ENCODE data around the gene APCDD1L.
A peak's percentile ranks its signal among the peaks of the same experiment; 100 is the strongest.

APCDD1L gene

DNA sequence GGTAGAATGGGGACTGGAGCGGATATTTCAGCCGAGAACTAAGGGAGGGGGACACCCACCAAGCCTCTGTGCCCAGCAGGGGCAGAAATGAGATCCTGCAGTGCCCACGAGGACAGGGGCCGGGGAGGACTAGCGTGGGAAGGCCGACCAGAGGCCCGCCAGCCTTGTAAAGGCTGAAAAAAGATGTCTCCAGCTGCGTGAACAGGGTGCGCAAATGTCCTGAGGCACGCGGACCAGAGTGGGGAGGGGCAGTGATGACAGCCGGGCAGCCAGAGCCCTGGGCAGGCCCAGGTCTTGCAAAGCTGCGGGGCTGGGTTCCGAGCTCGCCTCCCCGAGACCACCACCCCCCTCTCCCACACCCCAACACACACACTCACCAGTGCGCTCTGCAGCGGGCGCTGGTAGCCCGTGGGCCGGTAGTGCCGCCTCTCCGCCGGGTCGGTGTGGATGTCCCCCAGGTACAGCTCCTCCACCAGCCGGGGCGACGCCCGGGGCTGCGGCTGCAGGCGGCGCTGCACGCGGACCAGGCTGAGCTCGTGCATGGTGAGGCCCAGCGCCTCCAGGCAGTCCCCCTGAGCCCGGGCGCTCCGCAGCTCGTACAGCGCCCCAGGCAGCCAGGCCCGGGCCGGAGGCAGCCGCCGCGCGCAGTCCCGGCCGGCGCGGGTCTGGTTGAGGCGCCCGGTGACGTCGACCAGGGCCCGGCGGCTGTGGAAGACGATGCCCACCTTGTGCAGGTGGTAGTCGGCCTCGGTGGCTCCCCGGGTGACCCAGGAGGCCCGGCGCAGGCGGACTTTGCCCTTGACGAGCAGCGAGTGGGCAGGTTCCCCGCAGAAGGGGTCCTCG, 48.2 kb downstream of the APCDD1L start:
- DNase-seq (ENCODE audit: low read depth in 2 of 2), result no peak

DNA sequence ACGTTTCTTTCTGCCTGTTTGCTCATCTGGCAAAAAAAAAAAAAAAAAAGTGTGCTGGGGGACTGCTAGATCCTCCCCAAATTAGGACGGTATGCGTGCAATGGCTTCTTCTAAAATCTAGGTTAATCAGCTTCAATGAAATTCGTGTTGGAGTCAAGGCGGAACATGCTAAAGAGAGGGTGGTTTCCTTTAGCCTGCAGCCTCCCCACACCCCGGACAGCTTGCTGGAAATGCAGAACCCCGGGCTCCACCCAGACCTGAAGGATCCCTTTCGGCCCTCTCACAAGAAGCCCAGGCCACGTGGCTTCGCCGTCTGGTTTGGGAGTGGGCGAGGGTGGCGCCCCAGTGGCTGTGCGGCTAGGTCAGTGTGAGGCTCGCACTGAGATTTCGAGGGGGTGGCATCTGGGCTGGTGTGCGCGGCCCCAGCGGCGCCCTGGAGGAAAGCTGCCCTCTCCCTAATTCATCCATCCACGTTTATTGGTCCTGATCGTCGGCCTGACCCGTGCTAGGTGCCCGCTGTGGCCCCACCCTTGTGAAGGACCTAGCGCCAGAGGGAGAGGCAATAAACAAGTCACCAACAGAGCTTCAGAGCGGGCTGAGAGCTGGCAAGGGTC, 49.0 kb downstream of the APCDD1L start:
- DNase-seq (ENCODE audit: low read depth in 2 of 2), result no peak

DNA sequence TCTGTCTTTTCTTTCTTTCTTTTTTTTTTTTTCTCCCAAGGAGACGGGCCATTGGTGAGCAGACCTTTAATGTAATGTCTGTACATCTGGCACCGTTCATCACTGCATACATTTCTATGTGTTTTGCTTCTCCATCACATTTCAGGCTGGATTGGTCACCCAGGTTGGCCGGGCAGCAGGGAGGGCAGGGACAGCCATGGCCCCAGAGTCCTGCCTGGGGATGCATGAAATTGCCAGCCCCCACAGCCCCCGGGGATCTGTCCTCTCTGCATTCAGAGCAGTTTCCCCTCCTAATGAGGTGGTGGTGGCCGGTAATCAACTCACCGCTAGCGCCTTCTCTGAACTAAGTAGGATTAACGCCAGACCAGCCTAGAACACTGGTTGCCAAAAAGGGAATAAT, 50.4 kb downstream of the APCDD1L start:
- DNase-seq (ENCODE audit: low read depth in 2 of 2), result no peak

DNA sequence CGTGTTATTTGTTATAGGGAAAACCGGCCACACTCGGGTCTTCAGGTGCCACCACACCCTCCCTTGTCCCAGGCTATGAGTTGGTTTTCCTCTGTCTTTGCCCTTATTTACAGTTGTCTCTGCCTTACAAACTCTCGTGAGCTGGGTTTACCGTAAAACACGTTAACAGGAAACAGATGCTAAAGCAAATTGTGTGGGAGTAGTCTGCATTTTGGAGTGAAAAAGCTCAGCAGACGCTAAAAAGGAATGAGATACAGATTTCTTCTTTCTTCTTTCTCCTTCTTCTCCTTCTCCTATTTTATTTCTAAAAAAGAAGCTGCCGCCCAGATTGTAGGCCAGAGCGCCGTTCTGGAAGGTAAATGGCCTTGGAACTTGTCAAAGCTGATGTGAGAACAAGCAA, 51.9 kb downstream of the APCDD1L start:
- DNase-seq (ENCODE audit: low read depth in 2 of 2), result no peak

DNA sequence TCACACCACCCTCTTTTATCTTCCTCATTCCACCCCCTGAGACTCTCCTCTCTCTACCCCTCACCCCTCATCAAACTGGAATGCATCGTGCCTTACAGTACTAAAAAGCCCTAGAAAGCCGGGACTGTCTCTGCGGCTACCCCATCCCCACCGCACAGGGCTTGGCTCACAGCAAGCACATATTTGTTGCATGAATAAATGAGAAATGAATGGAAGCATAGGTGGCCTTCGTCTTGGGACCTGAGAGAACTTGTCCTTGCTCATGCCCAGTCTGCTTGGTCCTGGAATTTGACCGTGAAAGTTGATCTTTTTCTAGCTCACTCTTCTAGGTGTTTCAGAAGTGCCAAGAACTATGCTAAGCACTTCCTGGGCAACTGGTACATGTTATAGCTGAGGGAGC, 53.3 kb downstream of the APCDD1L start:
- no peak for DNase-seq (ENCODE audit: low read depth in 2 of 2)

DNA sequence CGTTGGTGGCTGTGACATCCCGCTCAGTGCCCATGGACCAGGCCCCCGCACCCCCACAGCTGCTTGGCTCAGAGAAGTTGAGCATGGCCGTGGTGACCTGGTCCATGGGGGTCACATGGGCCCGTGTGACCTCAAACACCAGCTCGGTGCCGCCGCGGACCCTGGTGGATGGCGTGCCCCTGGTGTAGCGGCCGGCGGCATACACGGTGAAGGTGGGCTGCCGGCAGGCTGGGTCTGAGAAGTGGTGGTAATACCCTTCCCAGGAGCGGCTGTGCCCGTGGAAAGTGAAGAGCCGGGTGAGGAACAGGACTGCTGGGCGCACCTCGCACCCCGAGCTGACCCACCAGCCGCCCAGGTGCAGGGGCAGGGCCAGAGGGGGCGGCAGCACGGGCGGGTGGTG, 54.1 kb downstream of the APCDD1L start:
- no peak for DNase-seq (ENCODE audit: low read depth in 2 of 2)

DNA sequence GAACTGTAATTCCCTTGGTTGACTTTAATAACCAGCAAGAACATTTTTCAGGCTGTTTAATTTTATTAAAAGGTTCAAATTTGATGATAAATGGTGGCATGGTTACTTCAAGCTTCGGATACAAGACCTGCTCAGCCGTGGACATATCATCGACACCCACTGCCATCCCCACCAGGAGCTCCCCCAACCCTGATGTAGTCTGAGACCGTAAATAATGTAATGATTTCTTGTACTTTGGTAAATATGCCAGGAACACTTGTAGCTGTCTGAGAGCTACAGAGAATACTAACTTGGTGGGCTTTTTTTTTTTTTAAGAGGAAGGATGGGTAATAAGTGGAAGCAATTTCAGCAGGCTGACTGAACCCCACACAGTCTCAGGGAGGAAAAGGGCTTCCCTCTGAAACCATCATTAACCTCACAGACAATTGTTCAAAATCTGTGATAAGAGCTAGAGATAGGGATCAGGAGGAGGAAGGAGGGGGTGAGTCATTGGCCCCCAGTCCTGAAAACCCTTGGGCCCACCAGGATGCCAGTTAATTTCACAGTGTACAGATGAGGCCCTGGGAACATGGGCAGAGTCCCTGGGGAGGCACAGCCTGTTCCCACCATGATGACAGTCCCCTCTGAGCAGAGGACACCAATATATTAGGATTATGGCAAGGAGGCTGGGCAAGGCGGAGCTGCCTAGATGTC, 56.0 kb downstream of the APCDD1L start:
- DNase-seq (ENCODE audit: low read depth in 2 of 2), result no peak

DNA sequence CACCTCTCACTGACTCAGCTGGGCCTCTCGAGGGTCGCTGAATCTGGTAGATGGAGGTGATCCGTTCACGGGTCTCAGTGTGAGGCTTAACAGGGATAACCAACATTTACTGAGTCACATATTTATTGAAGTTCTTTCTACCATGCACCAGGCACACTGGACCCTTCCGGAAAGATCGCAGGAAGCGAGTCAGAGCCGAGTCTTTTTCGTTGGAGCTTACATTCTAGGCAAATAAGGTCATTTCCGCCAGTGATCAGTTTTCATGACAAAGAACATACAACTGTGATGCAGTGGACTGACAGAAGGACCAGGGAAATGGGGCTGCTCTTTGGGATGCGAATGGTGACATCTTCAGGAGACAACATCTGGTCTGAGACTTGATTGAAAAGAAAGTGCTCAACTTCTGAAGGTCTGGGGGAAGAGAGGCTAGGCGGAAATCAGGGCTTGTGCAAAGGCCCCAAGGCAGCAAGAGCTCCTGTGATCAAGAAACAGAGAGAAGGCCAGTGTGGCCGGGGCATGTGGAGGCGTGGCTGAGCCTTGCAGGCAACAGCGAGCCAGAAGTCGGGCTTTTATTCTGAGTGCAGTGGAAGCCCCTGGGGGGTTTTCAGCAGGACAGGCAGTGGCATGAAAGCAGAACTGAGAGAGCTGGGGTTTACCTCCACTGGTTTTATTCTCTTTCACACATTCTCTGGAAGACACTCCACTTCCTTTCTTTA, 56.7 kb downstream of the APCDD1L start:
- no peak for DNase-seq (ENCODE audit: low read depth in 2 of 2)

DNA sequence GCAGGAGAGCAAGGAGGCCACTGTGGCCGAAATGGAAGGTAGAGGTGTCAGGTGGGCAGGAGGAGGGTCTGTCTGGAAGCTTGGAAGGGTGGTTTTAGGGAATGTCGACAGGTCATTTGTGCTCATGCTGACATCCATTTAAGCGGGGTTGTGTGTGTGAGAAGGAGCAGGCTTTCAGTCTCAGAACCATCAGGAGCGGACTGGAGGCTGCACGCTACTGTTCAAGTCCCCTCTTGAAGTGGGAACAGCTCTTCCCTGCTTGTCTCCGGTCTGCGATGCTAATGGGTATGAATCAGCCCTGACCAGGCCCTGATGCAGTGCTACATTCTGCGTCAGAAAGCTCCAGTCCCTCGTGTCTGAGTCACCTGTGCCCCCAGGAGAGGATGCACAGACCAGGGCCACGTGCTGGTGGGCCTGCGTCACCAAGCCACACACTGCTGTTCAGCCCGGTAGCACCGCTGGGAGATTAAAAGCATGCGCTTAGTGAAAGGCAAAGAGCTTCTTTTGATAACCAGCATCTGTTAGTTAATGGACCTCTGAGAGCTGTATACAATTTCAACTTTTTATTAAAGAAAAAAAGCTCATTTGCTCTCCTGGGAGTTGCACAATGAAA, 58.0 kb downstream of the APCDD1L start:
- DNase-seq (ENCODE audit: low read depth in 2 of 2), result peak; percentile 53 to 56

DNA sequence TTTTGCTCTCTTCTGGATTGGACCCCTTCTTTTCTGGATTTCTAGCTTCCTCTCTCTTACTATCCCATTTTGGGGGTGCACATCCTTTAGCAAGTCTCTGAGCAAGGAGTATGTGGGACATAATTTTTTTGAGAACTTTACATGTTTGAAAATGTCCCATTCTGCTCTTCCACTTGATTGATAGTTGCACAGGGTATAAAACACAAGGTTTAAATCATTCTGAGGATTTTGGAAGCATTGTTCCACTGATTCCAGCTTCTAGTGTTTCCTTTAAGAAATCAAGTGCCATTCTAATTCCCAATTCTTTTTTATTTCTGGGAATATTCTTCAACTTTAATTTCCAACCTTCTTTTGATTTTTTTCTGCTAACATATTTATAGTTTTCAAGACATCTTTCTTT, 60.7 kb downstream of the APCDD1L start:
- no peak for DNase-seq (ENCODE audit: low read depth in 2 of 2)

DNA sequence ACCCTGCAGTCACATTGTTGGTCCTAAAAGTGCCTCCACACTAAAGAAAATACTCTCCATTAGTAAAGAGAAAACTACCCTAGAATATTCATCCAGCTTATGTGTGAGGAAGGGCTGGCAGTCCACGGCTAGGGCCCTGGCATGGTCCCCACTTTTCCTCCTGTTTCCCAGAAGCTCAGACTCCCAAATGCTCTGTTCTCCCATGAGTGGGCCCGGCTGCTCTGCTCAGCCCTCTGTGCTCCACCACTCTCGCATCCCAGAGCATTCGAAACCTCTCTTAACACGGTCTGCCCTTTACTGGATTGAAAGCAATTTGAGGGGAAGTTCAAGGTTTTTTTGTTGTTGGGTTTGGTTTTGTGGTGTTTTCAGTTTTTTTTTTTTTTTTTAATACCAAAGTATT, 61.8 kb downstream of the APCDD1L start:
- DNase-seq (ENCODE audit: low read depth in 2 of 2), result no peak

DNA sequence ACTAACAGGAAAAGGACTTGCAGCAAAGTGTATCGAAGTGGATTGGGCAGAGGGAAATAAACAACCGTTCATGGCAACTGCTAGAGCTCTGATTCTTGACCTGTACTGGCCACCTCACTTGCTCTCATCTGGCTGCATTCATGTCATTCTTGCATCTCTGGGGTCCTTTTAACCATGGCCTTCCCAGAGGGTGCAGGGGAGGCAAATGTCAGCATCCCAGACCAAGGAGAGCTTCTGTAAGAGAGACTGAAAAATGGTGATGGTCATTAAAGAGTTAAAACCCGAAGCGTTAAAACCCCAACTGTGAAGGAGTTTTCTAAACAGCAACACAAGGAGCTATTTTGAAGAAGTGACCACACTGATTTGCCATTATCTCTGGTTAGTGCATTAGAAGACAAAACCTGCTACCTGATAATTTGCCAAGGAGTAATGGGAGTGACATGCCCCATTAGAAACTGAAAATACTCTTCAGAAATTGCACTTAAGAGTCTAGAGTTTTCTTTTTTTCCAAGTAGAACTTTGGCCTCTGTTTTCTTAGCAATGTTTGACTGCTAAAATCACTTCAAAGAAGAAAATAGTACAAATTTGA, 62.4 kb downstream of the APCDD1L start:
- no peak for DNase-seq (ENCODE audit: low read depth in 2 of 2)

DNA sequence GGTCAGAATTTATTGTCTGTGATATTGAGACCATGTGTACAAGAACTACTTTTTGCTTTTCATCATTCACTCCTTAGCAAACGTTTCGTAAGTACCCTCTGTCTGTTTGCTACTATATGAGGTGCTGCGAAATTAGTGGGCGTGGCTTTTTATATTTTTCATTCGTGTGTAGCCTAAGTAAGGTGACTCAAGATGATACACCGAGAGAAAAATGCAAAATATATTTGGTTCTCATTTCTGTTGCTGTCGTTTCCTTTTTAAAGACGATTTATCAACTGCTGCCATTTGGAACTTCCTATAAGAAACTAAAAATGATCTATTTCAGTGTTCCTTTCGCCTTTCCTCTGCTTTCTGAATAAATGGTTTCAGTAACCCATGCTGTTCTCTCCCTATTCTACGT, 64.9 kb downstream of the APCDD1L start:
- no peak for DNase-seq (ENCODE audit: low read depth in 2 of 2)

DNA sequence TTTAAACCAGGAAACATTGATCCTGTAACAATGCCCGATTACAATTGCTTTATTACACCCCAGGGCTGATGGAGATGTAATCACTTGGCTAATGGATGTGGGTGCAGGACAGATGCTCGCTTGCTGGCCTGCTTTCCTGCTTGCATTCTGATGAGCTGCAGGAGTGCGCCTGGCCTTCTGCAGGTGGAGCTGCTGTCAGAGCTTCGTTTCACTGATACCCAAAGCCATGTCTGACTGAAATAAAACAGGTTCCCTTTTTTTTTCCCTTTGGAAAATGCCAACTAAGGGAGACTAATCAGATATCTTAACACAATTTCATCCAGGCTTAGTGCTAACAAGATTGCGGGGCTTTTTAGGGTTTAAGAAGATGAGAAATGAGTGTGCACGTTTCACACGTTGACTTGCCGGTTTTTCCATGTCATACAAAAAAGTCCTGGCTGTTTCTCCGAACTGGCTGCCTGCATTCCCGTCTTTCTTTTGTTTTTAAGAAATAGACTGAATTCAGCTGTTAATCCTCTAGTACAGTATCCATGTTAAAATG, 65.4 kb downstream of the APCDD1L start:
- no peak for DNase-seq (ENCODE audit: low read depth in 2 of 2)

DNA sequence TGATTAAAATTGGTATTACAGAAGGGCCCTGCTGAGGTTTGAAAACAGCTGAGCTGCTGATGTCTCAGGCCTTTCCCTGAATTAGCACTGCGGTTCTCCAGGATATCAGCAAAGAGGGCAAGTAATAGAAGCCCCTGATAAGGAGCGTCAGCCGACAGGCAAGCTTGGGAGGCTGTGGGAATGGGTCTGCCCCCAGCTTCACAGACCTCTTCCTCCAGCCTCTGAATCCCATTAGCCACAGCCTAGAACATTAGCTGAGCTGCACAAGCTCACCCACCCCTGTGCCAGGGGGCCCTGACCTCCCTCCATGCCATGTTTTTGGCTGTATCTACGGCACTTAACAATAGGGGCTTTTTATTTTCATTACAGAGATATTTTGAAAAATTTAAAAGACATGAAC, 66.2 kb downstream of the APCDD1L start:
- no peak for DNase-seq (ENCODE audit: low read depth in 2 of 2)

DNA sequence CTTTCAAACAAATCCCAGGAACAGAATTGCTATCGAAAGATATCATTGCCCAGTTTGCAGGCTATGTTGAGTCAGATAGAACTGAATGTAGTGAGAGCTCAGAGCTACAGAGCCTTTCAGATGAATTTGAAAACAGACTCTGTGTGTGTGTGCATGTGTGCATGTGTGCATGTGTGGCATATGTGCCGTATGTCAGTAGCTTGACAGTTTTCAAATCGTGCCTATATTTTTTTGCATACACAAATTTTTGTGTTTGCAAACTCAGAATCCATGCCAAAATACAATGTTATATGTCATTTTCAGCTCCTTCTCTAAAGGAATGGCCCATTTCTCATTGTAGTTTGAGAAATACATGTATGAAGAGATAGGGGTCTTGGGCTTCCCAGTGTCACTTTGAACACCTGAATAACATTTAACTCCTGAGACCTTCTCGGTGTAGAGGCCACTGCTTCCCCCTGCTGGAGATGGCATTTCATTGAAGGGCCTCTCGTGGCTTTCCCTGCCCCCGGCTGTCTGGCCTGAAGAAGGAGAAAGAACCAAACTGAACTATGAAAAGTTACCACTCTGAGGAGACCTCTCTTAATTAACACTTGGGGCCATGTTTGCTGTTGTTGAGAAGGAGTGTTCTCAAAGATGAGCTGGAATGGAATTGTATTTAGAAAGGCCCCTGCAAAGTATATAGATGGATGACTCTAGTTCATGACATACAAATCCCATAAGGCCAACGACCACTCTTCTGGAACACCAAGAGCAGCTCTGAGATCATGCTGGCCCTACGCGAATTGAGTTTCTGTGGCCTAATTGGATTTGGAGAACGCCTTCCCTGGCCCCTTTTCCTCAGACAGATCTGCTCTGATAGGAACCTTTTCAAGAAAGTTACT, 67.4 kb downstream of the APCDD1L start:
- no peak for DNase-seq (ENCODE audit: low read depth in 2 of 2)

DNA sequence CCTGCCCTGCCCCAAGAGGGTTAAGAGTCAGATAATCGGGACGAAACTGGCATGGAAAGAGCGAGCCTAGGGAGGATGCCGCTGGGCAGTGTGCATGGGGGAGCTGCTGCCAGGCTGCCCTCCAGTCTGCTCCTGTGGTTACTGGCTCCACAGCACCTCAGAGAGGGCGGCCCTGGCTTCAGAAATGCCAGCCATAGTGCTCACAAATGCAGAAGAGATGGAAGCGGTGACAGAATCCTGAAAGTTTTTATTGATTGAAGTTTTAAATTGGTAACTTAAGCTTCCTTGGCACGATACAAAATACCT, 68.3 kb downstream of the APCDD1L start:
- DNase-seq (ENCODE audit: low read depth in 2 of 2), result no peak

DNA sequence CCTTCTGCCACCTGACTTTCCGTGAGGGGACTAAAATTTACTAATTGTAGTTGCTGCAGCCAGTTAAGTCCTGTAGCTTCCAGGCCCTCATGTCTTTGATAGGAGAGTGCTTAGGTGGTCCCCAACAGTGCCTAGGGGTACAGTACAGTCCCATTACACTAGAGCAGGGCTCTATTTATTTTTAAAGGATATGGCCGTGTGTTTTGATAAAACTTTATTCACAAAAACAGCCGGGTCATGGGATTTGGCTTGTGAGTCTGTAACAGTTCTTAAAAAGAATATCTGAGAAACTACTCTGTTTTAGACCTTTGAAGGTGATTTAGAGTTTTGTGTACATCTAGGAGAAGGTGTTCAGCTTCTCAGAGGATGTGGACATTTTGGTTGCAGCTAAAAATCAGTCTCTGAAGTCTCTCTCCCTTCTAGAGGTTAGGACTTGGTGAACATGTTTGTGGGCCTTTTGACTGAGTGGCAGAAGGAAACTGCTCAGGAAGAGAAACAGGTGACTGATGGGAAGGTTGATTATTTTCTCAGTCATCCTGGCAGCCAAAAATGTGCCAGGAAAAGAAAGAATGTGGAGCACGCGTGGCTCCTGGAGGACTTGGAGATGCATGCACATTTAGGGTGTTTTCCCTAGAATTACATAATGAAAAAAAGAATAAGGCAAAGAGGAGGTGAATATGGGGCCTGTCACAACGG, 68.8 kb downstream of the APCDD1L start:
- no peak for DNase-seq (ENCODE audit: low read depth in 2 of 2)

DNA sequence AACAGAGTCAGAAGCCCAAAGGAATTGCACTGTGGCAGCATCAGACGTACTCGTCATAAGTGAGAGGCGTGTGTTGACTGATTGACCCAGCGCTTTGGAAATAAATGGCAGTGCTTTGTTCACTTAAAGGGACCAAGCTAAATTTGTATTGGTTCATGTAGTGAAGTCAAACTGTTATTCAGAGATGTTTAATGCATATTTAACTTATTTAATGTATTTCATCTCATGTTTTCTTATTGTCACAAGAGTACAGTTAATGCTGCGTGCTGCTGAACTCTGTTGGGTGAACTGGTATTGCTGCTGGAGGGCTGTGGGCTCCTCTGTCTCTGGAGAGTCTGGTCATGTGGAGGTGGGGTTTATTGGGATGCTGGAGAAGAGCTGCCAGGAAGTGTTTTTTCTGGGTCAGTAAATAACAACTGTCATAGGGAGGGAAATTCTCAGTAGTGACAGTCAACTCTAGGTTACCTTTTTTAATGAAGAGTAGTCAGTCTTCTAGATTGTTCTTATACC, 70.4 kb downstream of the APCDD1L start:
- no peak for DNase-seq (ENCODE audit: low read depth in 2 of 2)

DNA sequence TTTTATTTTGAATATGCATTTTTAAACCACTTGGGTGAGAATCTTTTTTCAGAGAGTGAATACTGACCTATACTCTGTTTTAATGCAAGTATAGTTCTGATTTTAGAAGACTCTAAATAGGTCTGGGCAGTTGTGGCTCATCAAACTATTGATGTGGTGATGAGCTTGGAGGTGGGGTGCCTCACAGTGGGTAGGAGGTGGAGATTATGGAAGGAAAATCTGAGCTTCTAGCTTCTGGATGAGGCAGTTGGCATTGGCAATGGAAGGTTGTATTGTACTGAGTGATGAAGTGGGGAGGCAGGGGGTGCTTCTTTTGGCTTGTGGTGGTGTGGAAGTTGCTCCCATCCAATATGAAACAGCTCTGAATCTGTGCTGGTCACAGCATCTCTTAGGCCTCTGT, 73.5 kb downstream of the APCDD1L start:
- DNase-seq (ENCODE audit: low read depth in 2 of 2), result no peak

Data from fibroblast of skin of left biceps (primary cell).